Midbrain (tissue), 1 donor: ENCODE data around the gene FIBCD1.
"Not testable (repeated sequence)": the region's sequence is repeated elsewhere in the genome, so short reads cannot be mapped to it uniquely, and the experiment has no call there.

Source experiments
- DNase-seq: peaks from one replicate; lab custom pipeline; 2025; lab: John Stamatoyannopoulos, UW

The FIBCD1 gene

GRCh38 chr9:130972957-130973685 is 34.1 kb upstream of the FIBCD1 start:
- no peak for DNase-seq

- DNase-seq: no peak
Observed at GRCh38 chr9:130972277-130972956, 33.4 kb upstream of the FIBCD1 start.

- DNase-seq: no peak
Observed at GRCh38 chr9:130971294-130971849, 32.3 kb upstream of the FIBCD1 start.

GRCh38 chr9:130970855-130971254 is 31.8 kb upstream of the FIBCD1 start:
- DNase-seq: no peak

- no peak for DNase-seq
Observed at GRCh38 chr9:130970052-130970451, 31.0 kb upstream of the FIBCD1 start.

GRCh38 chr9:130965680-130966079 is 26.6 kb upstream of the FIBCD1 start:
- DNase-seq: no peak

- no peak for DNase-seq
Observed at GRCh38 chr9:130963916-130964315, 24.9 kb upstream of the FIBCD1 start.

- DNase-seq: no peak
Observed at GRCh38 chr9:130963337-130963908, 24.4 kb upstream of the FIBCD1 start.

- DNase-seq: no peak
Observed at GRCh38 chr9:130962418-130963316, 23.6 kb upstream of the FIBCD1 start.

GRCh38 chr9:130961511-130962300 is 22.7 kb upstream of the FIBCD1 start:
- no peak for DNase-seq

- no peak for DNase-seq
Observed at GRCh38 chr9:130960522-130961378, 21.7 kb upstream of the FIBCD1 start.

GRCh38 chr9:130959809-130960334 is 20.8 kb upstream of the FIBCD1 start:
- no peak for DNase-seq

GRCh38 chr9:130958564-130958963 is 19.5 kb upstream of the FIBCD1 start:
- DNase-seq: not testable (repeated sequence)

GRCh38 chr9:130957451-130958203 is 18.6 kb upstream of the FIBCD1 start:
- DNase-seq: no peak

GRCh38 chr9:130956636-130957450 is 17.8 kb upstream of the FIBCD1 start:
- DNase-seq: no peak

GRCh38 chr9:130955947-130956621 is 17.0 kb upstream of the FIBCD1 start:
- DNase-seq: no peak

GRCh38 chr9:130954925-130955324 is 15.9 kb upstream of the FIBCD1 start:
- not testable (repeated sequence) for DNase-seq

- no peak for DNase-seq
Observed at GRCh38 chr9:130954317-130954716, 15.3 kb upstream of the FIBCD1 start.
